Stimulated activated CD8-positive, alpha-beta memory T cell treated with anti-CD3 and anti-CD28 coated beads, Interleukin-12 subunit alpha, Interleukin-12 subunit beta, amount 100 ng/mL, for 1 hour (primary cell): ENCODE measurements around the gene CREB5.

Source experiments
- DNase-seq: peaks from one replicate; pipeline ENCODE4 v3.0.0-alpha.2; 2020; ENCODE audit warnings: low read depth

CREB5 gene

GRCh38 chr7:28748933-28749584 is 336.7 kb downstream of the CREB5 start:
- DNase-seq = no peak

GRCh38 chr7:28749638-28750037 is 337.3 kb downstream of the CREB5 start:
- no peak for DNase-seq

- DNase-seq = no peak
Measured at GRCh38 chr7:28750981-28751380, 338.7 kb downstream of the CREB5 start.

GRCh38 chr7:28753613-28754012 is 341.3 kb downstream of the CREB5 start:
- no peak for DNase-seq

GRCh38 chr7:28754027-28754426 is 341.7 kb downstream of the CREB5 start:
- no peak for DNase-seq

- no peak for DNase-seq
Measured at GRCh38 chr7:28754447-28754846, 342.1 kb downstream of the CREB5 start.

GRCh38 chr7:28755255-28755654 is 342.9 kb downstream of the CREB5 start:
- DNase-seq = no peak

- no peak for DNase-seq
Measured at GRCh38 chr7:28758186-28758585, 345.9 kb downstream of the CREB5 start.

- DNase-seq = no peak
Measured at GRCh38 chr7:28759475-28759971, 347.2 kb downstream of the CREB5 start.

GRCh38 chr7:28761505-28761904 is 349.2 kb downstream of the CREB5 start:
- DNase-seq = no peak

GRCh38 chr7:28762651-28763050 is 350.3 kb downstream of the CREB5 start:
- no peak for DNase-seq

- DNase-seq = no peak
Measured at GRCh38 chr7:28766359-28766758, 354.0 kb downstream of the CREB5 start.

- no peak for DNase-seq
Measured at GRCh38 chr7:28767356-28767755, 355.0 kb downstream of the CREB5 start.

- no peak for DNase-seq
Measured at GRCh38 chr7:28768577-28769147, 356.3 kb downstream of the CREB5 start.

GRCh38 chr7:28771906-28772622 is 359.7 kb downstream of the CREB5 start:
- DNase-seq = no peak

GRCh38 chr7:28773423-28774145 is 361.3 kb downstream of the CREB5 start:
- no peak for DNase-seq

- DNase-seq = no peak
Measured at GRCh38 chr7:28774261-28774988, 362.1 kb downstream of the CREB5 start.

GRCh38 chr7:28776463-28777157 is 364.3 kb downstream of the CREB5 start:
- no peak for DNase-seq

GRCh38 chr7:28778786-28779185 is 366.5 kb downstream of the CREB5 start:
- DNase-seq = no peak

GRCh38 chr7:28779954-28780353 is 367.6 kb downstream of the CREB5 start:
- DNase-seq = no peak

- DNase-seq = no peak
Measured at GRCh38 chr7:28782362-28782761, 370.0 kb downstream of the CREB5 start.
